HG03558 (cell line): ENCODE results near the gene BACH2.
"Not testable (repeated sequence)": the region's sequence is repeated elsewhere in the genome, so short reads cannot be mapped to it uniquely, and the experiment has no call there.

ENCODE experiments used
- ATAC-seq: cut with Tn5 transposase; IDR thresholded peaks from one replicate; pipeline ENCODE4 v1.9.1; 2021; ENCODE audit warnings: moderate number of reproducible peaks; ENCODE audit not compliant: unreplicated experiment; ENCODE audit errors: extremely low read depth

BACH2 gene

DNA sequence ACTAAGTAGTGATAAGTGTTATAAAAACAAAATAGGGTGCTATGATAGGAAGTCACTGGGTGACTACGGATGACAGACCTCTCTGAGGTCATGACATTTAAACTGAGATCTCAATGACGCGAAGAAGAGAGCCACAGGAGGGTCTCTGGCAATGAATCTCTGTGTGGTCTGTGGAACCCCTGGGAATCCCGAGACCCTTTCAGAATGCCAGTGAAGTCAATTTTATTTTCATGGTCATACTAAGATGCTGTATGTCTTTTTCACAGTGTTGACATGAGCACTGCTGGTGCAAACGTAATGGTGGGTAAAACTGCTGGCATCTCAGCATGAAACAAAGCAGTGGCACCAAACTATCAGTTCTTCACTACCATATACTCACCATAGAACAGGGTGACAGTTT, 247.3 kb downstream of the BACH2 start:
- ATAC-seq = no peak

DNA sequence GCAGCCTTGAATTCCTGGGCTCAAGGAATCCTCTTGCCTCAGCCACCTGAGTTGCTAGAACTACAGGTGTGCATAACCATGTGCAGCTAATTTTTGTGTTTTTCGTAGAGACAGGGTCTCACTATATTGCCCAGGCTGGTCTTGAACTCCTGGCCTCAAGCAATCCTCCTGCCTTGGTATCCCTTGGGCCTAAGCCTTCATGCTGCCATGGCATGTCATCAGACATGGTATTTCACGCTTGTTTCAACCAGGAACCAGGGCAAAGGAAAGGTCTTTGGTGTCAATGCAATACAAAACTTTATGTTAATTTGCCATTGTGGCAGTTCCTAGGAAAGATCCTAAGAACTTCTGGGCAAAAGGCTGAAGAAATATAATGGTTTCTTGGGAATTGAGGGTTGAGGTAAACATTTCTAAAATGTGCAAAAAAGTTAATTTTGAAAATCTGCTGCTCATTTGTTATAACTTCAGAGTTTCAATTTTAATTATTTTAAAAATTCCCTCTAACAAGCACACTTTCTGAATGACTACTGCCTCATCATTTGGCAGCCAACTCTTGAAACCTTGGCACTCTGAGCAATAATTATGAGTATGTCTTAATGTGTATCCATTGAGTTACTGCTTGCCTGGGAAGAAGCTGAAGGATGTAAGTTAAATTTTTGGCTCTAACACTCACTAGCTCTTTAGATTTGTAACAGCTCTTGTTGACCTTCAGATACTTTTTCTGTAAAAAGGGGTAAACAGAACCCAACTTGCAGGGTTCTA, 248.3 kb downstream of the BACH2 start:
- no peak for ATAC-seq

DNA sequence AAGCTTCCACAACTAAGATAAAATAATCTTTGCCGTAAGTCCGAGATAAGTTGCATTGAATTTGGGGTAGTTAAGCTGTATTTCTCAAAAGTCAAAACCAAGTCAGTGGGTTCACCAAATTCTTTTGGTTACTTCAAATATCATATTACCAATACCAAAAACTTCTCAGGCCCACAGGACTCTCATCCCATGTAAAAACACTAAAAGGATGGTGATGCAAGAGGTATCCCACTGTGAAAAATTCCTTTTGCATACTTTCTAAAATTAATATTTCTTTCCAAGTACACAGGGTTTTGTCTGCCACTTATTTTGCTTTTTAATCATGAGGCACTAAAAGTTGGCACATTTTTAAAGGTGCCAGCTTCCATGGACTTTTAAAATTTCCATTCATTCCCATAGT, 251.1 kb downstream of the BACH2 start:
- ATAC-seq = no peak

DNA sequence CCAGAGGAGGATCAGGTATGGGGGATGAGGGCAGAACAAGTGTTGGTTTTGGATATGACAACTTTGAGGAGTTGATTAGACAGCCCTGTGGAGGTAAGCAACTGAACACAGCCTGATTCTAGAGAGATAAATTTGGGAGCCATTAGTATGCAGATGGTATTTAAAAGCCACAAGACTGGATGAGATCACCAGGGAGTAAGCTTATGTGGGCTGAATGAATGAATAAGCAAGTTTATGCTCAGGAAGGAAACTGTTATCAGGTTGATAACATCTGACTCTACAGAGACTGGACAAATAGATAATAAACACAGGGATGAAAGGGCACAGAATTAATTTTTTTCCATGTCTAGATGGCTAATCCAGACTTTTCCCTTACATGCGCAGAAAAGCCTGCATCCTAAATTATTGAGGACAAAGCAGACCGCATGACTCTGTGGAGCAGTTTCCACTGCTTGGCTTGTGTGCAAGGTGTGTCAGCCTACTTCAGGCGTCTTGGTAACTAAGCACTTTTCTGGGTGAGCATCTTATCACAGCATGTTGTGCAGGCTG, 251.7 kb downstream of the BACH2 start:
- no peak for ATAC-seq

DNA sequence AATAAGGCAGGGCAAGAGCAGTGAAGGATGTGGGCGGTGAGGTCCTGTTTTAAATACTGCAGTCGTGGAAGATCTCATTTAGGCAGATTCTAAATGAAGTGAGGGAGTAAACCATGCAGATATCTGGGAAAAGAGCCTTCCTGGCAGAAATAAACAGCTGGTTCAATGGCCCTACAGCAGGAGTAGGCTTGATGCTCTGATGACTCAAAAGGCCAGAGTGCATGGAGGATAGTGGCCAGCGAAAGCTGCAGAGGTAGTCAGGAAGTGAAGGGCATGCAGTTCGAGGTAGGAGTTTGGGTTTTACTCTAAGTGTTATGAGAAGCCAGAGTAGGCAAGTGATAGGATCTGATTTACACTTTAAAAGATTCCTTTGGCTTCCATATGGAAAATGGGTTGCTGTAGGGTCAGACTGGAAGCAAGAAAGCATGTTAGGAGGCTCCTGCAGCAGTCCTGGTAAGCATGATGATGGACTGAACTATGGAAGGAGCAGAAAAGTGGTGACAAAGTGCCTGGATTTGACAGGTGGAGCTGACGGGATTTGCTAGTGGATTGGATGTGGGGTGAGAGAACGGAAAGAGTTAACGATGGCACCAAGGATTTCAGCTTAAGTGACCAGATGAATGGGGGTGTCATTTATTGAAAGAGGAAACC, 252.3 kb downstream of the BACH2 start:
- no peak for ATAC-seq

DNA sequence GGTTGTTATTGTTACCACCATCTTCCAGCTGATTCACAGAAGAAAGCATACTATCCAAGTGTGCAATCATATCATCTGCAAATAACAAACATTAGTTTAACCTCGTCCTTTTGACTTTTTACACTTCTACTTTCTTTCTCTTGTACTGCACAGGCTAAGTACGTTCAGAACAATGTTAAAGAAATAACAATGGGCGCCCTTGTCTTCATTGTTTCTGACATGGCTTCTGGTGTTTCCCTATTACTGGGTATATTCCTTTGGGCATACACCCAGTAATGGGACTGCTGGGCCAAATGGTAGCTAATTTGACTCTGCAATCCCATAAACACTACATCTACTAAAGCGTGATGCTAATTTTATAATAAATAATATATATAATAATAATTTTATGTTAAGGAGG, 255.7 kb downstream of the BACH2 start:
- no peak for ATAC-seq

DNA sequence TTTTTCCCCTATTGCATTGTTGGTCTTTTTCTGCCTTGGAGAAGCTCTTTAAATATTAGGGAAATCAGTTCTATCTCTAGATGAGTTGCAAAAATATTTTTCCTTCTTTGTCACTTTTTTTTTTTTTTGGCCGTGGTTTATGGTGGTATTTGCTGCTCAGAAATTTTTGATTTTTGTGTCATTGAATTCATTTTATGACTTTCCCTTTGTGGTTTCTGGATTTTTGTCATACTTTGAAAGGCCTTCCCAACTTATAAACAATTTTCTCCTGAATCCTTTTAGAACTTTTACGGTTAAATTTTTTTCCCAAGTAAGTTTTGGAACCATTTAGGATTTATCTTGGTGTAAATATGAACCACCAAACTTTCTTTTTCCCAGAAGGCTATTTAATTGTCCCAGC, 256.7 kb downstream of the BACH2 start:
- ATAC-seq = no peak

DNA sequence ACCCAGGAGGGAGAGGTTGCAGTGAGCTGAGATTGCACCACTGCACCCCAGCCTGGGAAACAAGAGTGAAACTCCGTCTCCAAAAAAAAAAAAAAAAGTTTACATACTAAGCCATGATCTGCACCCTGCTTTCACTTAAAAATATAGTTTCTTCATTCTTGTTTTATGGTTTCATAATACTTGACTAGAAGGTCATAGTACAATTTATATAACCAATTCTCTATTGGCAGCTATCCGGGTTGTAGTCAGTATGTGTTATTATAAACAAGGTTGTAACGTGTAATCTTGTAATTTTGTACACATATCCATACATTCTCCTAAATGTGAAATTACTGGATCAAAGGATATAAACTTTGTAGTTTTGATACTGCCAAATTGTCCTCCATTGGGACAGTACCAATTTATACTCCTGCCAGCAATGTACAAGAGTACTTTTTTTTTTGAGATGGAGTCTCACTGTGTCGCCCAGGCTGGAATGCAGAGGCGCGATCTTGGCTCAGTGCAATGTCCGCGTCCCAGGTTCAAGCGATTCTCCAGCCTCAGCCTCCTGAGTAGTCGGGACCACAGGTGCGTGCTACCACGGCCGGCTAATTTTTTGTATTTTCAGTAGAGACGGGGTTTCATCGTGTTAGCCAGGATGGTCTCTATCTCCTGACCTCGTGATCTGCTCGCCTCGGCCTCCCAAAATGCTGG, 257.5 kb downstream of the BACH2 start:
- no peak for ATAC-seq

DNA sequence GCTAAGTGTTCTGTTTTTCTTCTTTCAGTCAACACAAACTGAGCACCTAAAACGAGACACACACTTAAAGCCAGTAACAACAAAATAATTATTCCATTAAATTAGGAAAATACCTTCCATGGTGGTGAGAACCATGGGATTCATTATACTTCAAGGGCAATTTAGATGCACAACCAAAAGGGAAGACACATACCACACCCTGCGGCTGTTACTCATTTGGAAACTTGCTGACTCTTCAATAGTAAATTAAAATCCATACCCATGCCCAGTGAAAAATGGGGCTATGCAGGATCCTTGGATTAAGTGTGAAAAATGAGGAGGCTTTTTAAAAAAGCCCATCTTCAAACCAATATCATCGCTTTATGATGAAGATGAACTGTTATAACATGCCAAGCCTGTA, 259.7 kb downstream of the BACH2 start:
- ATAC-seq = no peak

DNA sequence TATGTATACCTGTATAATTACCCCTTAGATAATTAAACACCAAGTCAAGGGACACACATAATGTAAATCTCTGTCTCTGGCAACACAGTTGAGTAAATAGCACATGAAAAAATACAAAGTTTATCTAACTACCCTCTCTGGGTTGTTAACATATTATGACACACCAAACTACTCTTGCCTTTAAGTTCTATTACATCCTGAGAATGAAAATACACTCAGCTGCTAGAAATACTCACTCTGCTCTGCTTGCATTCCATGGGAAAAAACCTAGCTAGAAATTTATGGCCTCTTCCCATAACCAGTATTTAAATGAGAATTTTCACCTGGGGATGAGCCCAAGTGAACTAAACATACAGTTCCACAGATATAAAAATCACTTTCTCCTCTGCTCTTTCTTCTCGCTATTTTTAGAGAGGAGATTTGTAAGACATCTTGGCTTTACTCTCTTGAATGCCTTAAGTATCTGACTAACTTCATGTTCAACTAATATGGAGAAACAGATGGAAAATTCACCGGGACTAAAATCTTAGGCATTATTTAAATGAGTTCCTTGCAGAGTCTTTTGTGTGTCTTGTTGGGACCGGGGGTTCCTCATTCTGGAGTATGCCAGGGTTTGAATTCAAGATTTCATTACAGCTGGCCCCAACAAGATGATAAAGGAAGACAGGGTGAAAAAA, 261.5 kb downstream of the BACH2 start:
- no peak for ATAC-seq

DNA sequence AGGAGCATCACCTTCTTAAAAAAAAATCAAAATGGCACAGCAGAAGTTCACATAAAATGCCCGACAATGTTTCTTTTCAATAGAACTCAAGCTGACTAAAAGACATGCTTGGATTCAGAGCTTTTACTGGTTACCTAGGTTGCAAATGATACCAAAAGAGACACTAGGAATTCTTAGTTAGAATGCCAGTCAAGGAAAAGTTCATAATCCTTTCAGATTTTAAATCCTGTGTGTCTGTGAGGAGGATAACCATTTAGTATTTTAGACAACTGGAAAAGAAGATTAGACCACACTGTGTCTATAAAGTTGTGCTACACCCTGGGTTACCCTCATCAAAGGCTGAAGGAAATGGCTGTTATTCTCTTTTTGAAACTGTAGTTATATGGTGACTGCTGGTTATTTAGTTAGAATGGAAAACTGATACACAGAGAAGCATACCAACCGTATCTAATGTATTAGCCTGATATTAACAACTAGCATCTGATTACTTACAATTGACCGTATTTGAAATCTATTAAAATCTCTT, 262.8 kb downstream of the BACH2 start:
- no peak for ATAC-seq

DNA sequence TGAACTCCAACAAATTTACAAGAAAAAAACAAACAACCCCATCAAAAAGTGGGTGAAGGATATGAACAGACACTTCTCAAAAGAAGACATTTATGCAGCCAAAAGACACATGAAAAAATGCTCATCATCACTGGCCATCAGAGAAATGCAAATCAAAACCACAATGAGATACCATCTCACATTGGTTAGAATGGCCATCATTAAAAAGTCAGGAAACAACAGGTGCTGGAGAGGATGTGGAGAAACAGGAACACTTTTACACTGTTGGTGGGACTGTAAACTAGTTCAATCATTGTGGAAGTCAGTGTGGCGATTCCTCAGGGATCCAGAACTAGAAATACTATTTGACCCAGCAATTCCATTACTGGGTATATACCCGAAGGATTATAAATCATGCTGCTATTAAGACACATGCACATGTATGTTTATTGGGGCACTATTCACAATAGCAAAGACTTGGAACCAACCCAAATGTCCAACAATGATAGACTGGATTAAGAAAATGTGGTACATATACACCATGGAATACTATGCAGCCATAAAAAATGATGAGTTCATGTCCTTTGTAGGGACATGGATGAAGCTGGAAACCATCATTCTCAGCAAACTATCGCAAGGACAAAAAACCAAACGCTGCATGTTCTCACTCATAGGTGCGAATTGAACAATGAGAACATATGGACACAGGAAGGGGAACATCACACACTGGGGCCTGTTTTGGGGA, 264.0 kb downstream of the BACH2 start:
- ATAC-seq = not testable (repeated sequence)

DNA sequence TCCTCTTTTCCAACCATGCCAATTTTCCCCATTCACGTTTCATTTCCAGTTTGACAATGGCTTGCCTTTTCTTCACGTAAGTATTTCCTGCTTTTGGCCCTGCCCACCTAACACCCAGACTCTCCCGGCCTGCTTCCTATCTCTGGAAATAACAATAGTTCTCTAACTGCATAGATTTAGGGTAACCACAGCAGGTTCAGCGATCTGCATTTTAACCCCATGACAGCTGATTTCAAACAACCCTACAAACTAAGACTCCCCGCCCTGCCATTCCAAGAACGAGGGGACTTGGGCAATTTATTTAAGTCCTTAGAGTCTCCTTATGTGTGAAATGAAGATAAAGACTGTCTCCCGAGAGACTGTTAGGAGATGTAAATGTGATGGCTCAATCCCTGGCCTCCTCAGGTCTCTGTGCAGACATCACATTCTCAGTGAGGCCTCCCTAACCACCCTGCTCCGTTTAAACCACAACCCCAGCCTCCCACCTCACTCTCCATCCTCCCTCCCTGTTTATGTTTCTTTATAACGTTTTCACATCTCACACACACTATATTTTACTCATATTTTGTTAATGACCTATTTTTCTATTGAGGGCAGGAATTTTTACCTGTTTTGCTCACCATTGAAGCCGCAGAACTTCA, 267.5 kb downstream of the BACH2 start:
- no peak for ATAC-seq

DNA sequence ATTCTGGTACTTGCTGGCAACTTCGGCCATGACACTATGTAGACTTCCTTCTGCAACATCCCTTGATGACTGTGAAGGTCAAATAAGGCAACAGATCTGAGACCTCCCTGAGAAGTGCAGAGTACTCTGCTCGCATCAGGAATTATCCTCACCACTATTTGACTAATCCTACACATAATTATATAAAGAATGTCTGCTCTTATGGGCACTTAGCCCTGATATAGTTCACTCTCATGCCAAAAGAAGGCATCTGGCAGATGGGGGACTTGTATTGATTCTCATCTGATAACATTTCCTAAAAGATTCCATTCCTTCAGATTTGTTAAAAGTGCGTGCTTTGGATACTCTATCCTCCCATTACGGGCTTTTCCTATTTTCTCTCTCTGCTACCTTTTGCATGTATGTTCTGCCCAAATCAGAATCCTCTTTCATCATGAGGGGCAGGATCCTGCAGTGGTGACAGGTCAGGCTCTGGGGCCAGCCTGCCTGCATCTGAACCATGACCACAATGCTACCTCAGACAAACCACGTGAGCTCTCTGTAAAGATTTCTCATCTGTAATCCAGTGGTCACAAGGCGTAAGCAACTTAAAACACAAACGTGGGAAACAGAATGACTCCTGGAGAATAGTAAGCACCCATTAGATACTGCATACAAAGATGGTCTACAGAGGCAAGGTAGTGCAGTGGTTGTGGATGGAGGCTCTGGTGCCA, 268.4 kb downstream of the BACH2 start:
- ATAC-seq = no peak

DNA sequence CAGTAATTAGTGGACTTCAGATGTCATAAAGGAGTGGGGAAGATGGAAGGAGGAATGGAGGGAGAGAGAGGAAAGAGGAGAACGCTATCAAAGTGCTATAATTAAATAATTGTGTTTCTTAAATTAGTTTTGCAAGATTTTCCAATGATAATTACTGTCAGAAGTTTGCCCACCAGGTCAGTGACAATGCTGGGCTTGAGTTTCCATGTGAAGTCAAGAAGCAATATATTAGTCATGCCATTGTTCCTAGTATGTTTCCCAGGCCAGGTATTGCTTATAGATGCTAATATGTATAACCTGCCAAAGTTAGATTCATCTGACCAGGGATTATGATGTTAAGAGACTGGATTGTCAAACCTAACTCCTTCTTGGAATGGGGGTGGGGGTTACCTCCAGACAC, 270.4 kb downstream of the BACH2 start:
- ATAC-seq = no peak

DNA sequence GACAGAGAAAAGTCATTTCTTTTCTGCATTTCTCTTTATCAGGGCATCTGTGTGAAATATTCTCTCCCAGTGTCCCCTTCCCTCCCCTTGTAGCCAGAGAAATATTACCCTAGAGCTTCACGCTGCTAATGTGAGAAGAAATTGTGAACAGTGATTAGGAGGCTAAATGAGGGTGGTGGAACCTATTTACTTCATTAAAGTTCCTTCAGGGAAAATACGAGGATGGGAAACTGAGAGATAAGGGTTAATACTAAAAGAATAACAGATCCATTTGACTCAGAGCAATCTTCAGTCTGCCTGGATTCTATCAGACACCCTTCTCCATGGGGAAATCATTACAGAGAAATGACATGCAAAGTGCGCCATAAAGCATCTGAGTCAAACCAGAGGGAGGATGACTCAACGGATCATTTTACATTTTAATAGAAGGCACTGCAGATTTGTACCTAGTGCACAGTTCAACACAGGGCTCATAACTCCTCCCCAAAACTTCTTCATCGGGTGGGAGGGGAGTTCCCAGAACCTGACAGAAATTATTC, 271.1 kb downstream of the BACH2 start:
- ATAC-seq = no peak

DNA sequence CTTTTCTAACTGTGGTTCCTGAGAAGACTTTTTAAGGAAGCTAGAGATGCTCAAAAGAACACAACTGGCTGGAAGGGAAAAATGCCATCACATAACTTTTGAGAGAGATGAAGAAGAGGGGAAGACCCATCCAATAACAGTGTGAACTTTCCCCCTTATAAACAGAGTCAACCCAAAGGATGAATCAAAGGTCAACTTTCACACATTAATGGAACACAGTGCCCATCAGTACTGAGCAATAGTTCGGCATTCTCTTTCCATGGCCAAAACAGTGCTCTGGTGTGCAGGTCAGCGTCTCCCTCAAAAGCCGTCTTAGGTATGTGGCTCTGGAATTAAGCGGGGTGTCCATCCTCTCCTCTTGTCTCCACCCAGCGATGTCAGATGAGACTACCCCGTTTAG, 272.0 kb downstream of the BACH2 start:
- no peak for ATAC-seq

DNA sequence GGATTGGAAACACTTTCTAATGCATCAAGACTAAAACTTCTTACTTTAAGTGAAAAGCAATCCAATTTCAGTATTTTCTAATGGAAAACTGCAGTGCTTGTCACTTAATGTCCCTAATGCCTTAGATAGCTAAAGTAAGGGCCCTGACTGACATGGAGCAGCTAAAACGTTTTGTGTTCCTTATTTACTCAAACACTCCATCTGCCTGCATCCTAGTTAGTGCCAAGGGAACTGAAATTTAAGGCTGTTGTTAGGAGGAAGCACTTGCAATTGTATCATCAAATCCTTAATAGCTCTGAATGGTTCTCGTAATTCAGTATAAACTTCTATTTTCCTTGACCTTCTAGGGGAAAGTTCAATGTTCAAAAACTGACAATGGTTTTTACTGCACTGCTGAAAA, 274.9 kb downstream of the BACH2 start:
- ATAC-seq = no peak
